ENCODE results near the gene RPL23.

DNA sequence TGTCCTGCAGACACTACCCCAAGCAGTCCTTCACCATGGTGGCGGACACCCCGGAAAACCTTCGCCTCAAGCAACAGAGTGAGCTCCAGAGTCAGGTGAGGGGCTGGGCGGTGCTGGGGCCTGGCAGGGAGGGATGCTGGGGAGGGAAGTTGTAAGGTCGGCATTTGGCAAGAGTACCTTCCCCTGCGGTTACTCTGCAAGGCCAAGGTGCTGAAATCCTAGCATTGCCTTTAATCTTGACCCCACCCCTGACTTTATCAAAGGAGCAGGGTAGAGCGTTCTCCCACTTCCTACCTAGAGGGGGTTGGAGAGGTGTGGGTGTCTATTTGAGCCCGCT lies 36.9 kb upstream of the RPL23 start:
- TF ChIP-seq, protein P1, sequence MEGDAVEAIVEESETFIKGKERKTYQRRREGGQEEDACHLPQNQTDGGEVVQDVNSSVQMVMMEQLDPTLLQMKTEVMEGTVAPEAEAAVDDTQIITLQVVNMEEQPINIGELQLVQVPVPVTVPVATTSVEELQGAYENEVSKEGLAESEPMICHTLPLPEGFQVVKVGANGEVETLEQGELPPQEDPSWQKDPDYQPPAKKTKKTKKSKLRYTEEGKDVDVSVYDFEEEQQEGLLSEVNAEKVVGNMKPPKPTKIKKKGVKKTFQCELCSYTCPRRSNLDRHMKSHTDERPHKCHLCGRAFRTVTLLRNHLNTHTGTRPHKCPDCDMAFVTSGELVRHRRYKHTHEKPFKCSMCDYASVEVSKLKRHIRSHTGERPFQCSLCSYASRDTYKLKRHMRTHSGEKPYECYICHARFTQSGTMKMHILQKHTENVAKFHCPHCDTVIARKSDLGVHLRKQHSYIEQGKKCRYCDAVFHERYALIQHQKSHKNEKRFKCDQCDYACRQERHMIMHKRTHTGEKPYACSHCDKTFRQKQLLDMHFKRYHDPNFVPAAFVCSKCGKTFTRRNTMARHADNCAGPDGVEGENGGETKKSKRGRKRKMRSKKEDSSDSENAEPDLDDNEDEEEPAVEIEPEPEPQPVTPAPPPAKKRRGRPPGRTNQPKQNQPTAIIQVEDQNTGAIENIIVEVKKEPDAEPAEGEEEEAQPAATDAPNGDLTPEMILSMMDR (IDR thresholded peaks at IDR 0.05; ENCODE audit: low read length), result no peak
- TF ChIP-seq EZH2 (optimal IDR thresholded peaks at IDR 0.05; ENCODE audit: low read depth, low read length) (no peak), EZH2phosphoT487 (IDR thresholded peaks at IDR 0.05; ENCODE audit: low read length) (no peak)
